SHP77 (cell line): ENCODE data around the gene IMMP2L.
A peak's percentile ranks its signal among the peaks of the same experiment; 100 is the strongest.

Experiments
- DNase-seq, 2 experiments: peaks; one replicate each; lab custom pipeline; 2025; lab: John Stamatoyannopoulos, UW

IMMP2L gene

GRCh38 chr7:110857106-110857505, 705.2 kb downstream of the IMMP2L start:
- no peak for DNase-seq

- peak in 1 of 2 experiments; percentile 8 for DNase-seq
Observed at GRCh38 chr7:110856704-110857103, 705.6 kb downstream of the IMMP2L start.

GRCh38 chr7:110854651-110855050, 707.6 kb downstream of the IMMP2L start:
- no peak for DNase-seq

GRCh38 chr7:110854166-110854565, 708.1 kb downstream of the IMMP2L start:
- DNase-seq = no peak

GRCh38 chr7:110853263-110853662, 709.0 kb downstream of the IMMP2L start:
- DNase-seq = no peak

GRCh38 chr7:110852156-110852940, 709.9 kb downstream of the IMMP2L start:
- no peak for DNase-seq

- DNase-seq = no peak
Observed at GRCh38 chr7:110850224-110850623, 712.1 kb downstream of the IMMP2L start.

GRCh38 chr7:110842796-110843195, 719.5 kb downstream of the IMMP2L start:
- no peak for DNase-seq

GRCh38 chr7:110841840-110842545, 720.3 kb downstream of the IMMP2L start:
- DNase-seq = no peak

- peak; percentile 94 to 96 for DNase-seq
Observed at GRCh38 chr7:110839866-110840265, 722.4 kb downstream of the IMMP2L start.

GRCh38 chr7:110835849-110836248, 726.4 kb downstream of the IMMP2L start:
- DNase-seq = no peak

GRCh38 chr7:110835218-110835617, 727.1 kb downstream of the IMMP2L start:
- DNase-seq = peak; percentile 50 to 60

- DNase-seq = no peak
Observed at GRCh38 chr7:110831419-110831818, 730.9 kb downstream of the IMMP2L start.

- no peak for DNase-seq
Observed at GRCh38 chr7:110830778-110831177, 731.5 kb downstream of the IMMP2L start.

- no peak for DNase-seq
Observed at GRCh38 chr7:110827936-110828335, 734.4 kb downstream of the IMMP2L start.

- no peak for DNase-seq
Observed at GRCh38 chr7:110827287-110827855, 734.9 kb downstream of the IMMP2L start.

- no peak for DNase-seq
Observed at GRCh38 chr7:110813986-110814385, 748.3 kb downstream of the IMMP2L start.

GRCh38 chr7:110809832-110810231, 752.5 kb downstream of the IMMP2L start:
- no peak for DNase-seq

- DNase-seq = no peak
Observed at GRCh38 chr7:110808361-110808760, 753.9 kb downstream of the IMMP2L start.

- no peak for DNase-seq
Observed at GRCh38 chr7:110804501-110804900, 757.8 kb downstream of the IMMP2L start.

GRCh38 chr7:110803602-110804143, 758.6 kb downstream of the IMMP2L start:
- no peak for DNase-seq

- DNase-seq = no peak
Observed at GRCh38 chr7:110801502-110801901, 760.8 kb downstream of the IMMP2L start.

- peak in 1 of 2 experiments; percentile 3 for DNase-seq
Observed at GRCh38 chr7:110800984-110801383, 761.3 kb downstream of the IMMP2L start.
